Astrocyte of the cerebellum (primary cell): ENCODE results near the gene NIPAL4.

Experiments
- DNase-seq: peaks from one replicate; pipeline ENCODE4 v3.0.0-alpha.2; 2011; ENCODE audit warnings: low read depth
- H3K4me3 ChIP-seq: 2 replicates; pipeline ENCODE4 v1.5.1; 2011; ENCODE audit warnings: mild to moderate bottlenecking, low read depth, low read length, moderate library complexity
- CTCF ChIP-seq: IDR thresholded peaks from 2 replicates; pipeline ENCODE4 v1.5.1; 2012; ENCODE audit warnings: low read length, low read depth, moderate library complexity, mild to moderate bottlenecking; ENCODE audit errors: missing control alignments
- in situ Hi-C: cut with HindIII; loops from 2 replicates; pipeline ENCODE4 v1.10.0; 2017; ENCODE audit warnings: low sequenced_read_pairs

The NIPAL4 gene

GRCh38 chr5:157444224-157444623 is 15.8 kb upstream of the NIPAL4 start:
- H3K4me3 ChIP-seq: no peak overlapping the region
- TF ChIP-seq CTCF: no peak
- DNase-seq: no peak
- in situ Hi-C loops: no loop called here

GRCh38 chr5:157445745-157446411 is 14.1 kb upstream of the NIPAL4 start:
- H3K4me3 ChIP-seq: no peak overlapping the region
- no peak for TF ChIP-seq CTCF
- in situ Hi-C loops: no loop called here
- no peak for DNase-seq

- TF ChIP-seq CTCF: no peak
- DNase-seq: no peak
- in situ Hi-C loops: no loop called here
- H3K4me3 ChIP-seq: no peak overlapping the region
These were observed 13.5 kb upstream of the NIPAL4 start for GRCh38 chr5:157446412-157446935.

- no peak overlapping the region for H3K4me3 ChIP-seq
- in situ Hi-C loops: no loop called here
- TF ChIP-seq CTCF: no peak
- DNase-seq: no peak
These were observed 12.8 kb upstream of the NIPAL4 start for GRCh38 chr5:157447201-157447637.

GRCh38 chr5:157449011-157449723 is 10.8 kb upstream of the NIPAL4 start:
- TF ChIP-seq CTCF: no peak
- no peak overlapping the region for H3K4me3 ChIP-seq
- no peak for DNase-seq
- in situ Hi-C loops: no loop called here

GRCh38 chr5:157450024-157450423 is 10.0 kb upstream of the NIPAL4 start:
- H3K4me3 ChIP-seq: no peak overlapping the region
- no peak for DNase-seq
- in situ Hi-C loops: no loop called here
- no peak for TF ChIP-seq CTCF
